ENCODE results near the gene PDE4D. TPM values are rescaled to one million over a fixed set of nuclear protein-coding genes. Genes with fewer than 3 reads are reported as not detected.

Gene PDE4D
- total RNA-seq, 1 donor from 2014 or later, result 85.8 TPM

DNA sequence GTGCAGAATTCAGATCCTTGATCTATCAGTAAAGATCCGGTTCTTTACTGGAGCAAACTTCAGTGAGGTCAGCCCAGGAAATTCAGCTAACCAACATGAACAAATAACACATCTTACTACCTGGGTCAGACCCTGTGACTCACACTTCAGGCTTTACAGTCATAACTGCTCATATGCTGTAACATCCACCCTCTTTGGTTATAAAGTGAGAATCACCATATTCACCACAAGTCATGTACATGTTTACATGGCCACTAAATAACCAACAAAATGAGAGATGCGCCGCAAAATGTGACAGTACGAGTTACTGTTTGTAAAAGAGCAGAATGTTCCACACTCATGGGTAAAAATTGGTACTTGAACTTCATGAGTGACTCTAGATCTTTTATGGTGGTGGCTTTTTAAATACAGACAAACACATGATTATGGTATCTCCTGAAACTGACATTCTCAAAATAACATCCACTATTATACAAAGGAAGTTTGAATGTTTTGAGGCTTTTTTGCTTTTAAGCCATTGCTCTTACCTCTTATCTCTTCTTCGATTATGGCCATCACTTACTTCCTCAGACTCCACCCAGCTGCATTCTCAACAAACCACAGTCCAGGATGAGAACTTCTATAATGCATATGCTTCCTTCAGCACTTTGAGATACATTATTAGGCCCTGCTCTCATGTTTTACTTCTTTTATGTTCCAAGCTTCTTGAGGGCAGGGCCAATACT lies 794.1 kb downstream of the PDE4D start:
- peak; percentile 68 for ATAC-seq
- Histone ChIP-seq H3K4me3 (no peak overlapping the region), H3K27me3 (no peaks in the 10 kb centered on the region), H3K36me3 (no peaks in the 10 kb centered on the region), H3K4me1 (no peaks in the 10 kb centered on the region), H3K27ac (no peak overlapping the region), H3K9me3 (no peaks in the 10 kb centered on the region)
- no peak for TF ChIP-seq CTCF (IDR thresholded peaks at IDR 0.05)
- no peak for DNase-seq
- intact Hi-C loops (cut with DNase I), result no loop called here

GRCh38 chr5:59098743-59099142 lies 794.8 kb downstream of the PDE4D start:
- no peak for TF ChIP-seq CTCF (IDR thresholded peaks at IDR 0.05)
- Histone ChIP-seq H3K27me3 (no peaks in the 10 kb centered on the region), H3K4me3 (no peak overlapping the region), H3K4me1 (peaks cover 1% of the 10 kb centered on the region), H3K9me3 (no peaks in the 10 kb centered on the region), H3K36me3 (no peaks in the 10 kb centered on the region), H3K27ac (no peak overlapping the region)
- DNase-seq (no peak), ATAC-seq (no peak)
- intact Hi-C loops (cut with DNase I), result no loop called here

DNA sequence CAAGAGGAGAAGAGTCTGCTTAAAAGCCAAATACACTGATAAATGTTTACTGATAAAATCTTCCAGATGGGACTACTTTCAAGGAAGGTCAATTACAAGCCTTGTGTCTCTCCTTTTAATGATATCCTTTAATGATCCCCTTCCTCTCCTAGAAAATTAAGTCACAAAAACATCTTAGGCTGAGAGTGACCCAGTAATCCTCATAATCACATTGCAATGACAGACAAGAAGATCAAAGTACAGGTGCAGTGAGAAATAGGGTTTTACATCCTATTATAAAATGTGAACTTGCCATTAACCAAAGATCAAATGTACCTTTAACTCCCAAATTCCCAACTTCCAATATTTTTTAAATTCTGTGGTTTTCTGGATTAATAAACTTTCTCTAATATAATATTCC lies 795.8 kb downstream of the PDE4D start:
- H3K27me3 ChIP-seq, result no peaks in the 10 kb centered on the region
- H3K4me3 ChIP-seq, result no peak overlapping the region
- TF ChIP-seq CTCF (IDR thresholded peaks at IDR 0.05), result no peak
- H3K9me3 ChIP-seq, result no peaks in the 10 kb centered on the region
- no peak for DNase-seq
- intact Hi-C loops (cut with DNase I), result no loop called here
- no peaks in the 10 kb centered on the region for H3K36me3 ChIP-seq
- no peak overlapping the region for H3K27ac ChIP-seq
- H3K4me1 ChIP-seq, result peaks cover 6% of the 10 kb centered on the region
- no peak for ATAC-seq

DNA sequence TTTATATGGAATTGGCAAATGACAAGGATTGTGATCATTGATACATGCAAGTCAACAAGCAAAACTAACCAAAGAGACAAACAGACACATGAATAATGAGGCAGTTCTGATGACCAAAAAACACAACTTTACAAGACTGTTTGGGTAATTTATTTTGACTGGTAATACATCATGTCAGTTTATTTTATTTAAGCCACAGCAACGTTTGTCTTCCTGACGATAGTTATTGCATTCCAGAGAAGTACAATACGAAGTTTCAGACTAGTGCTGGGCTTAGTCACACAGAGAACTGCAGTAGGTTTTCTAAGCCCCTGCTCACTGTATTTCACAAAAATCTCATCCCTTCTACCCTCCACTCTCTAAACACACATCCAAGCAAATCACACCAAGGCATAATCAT lies 796.4 kb downstream of the PDE4D start:
- no peak overlapping the region for H3K27ac ChIP-seq
- TF ChIP-seq CTCF (IDR thresholded peaks at IDR 0.05), result no peak
- DNase-seq (no peak), ATAC-seq (no peak)
- H3K4me3 ChIP-seq, result no peak overlapping the region
- H3K27me3 ChIP-seq, result no peaks in the 10 kb centered on the region
- intact Hi-C loops (cut with DNase I), result no loop called here
- no peaks in the 10 kb centered on the region for H3K9me3 ChIP-seq
- peaks cover 6% of the 10 kb centered on the region for H3K4me1 ChIP-seq
- H3K36me3 ChIP-seq, result no peaks in the 10 kb centered on the region

DNA sequence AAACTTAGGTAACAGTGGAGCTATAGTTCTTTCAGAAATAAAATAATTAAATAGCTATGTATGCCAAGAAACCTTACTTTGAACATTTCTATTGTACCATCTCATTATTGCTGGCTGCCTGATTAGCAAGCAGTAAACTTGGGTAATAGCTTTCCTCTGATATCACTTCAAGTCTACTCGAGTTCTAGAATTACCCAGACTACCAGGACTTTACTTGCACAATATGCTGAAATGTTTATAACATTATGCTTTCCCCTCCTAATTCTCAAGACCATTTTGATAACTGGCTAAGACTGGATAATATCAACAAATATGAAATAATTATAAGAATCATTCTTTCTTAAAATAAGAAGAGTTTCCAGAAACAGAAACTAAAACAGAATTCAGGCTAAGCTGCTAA lies 798.0 kb downstream of the PDE4D start:
- Histone ChIP-seq H3K36me3 (no peaks in the 10 kb centered on the region), H3K4me3 (peak overlapping the region; percentile 6), H3K9me3 (no peaks in the 10 kb centered on the region), H3K4me1 (peaks cover 6% of the 10 kb centered on the region), H3K27ac (peak overlapping the region; percentile 39), H3K27me3 (no peaks in the 10 kb centered on the region)
- peak; percentile 57 for ATAC-seq
- TF ChIP-seq CTCF (IDR thresholded peaks at IDR 0.05), result no peak
- intact Hi-C loops (cut with DNase I), result no loop called here
- DNase-seq, result no peak

GRCh38 chr5:59094864-59095263 lies 798.7 kb downstream of the PDE4D start:
- no peak overlapping the region for H3K27ac ChIP-seq
- H3K36me3 ChIP-seq, result no peaks in the 10 kb centered on the region
- DNase-seq (no peak), ATAC-seq (no peak)
- TF ChIP-seq CTCF (IDR thresholded peaks at IDR 0.05), result no peak
- H3K4me3 ChIP-seq, result no peak overlapping the region
- H3K27me3 ChIP-seq, result no peaks in the 10 kb centered on the region
- intact Hi-C loops (cut with DNase I), result no loop called here
- peaks cover 6% of the 10 kb centered on the region for H3K4me1 ChIP-seq
- no peaks in the 10 kb centered on the region for H3K9me3 ChIP-seq

Measured in upper lobe of right lung (tissue), 1 donor.